Measurements from ENCODE around the gene TTPAL.
"Not testable (repeated sequence)": the region's sequence is repeated elsewhere in the genome, so short reads cannot be mapped to it uniquely, and the experiment has no call there.

TTPAL gene

GRCh38 chr20:44468044-44468782, 7.5 kb upstream of the TTPAL start:
- DNase-seq (ENCODE audit: low spot score), result no peak

GRCh38 chr20:44470327-44470726, 5.3 kb upstream of the TTPAL start:
- no peak for DNase-seq (ENCODE audit: low spot score)

- DNase-seq (ENCODE audit: low spot score), result peak; percentile 65
Observed at GRCh38 chr20:44471481-44471882, 4.2 kb upstream of the TTPAL start.

DNA sequence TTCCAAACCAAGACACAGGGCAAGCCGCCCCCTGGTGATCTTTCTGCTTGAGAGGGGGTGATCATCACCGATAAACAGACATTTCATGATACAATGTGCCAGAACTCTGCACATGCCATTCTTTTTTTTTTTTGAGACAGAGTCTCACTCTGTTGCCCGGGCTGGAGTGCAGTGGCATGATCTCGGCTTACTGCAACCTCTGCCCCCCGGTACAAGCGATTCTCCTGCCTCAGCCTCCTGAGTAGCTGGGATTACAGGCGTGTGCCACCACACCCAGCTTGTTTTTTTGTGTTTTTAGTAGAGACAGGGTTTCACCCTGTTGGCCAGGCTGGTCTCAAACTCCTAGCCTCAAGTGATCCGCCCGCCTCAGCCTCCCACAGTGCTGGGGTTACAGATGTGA, 3.4 kb upstream of the TTPAL start:
- DNase-seq (ENCODE audit: low spot score), result not testable (repeated sequence)

- no peak for DNase-seq (ENCODE audit: low spot score)
Observed at GRCh38 chr20:44475372-44475693, 341 bp upstream of the TTPAL start.

GRCh38 chr20:44477151-44477550, 1.5 kb downstream of the TTPAL start:
- no peak for DNase-seq (ENCODE audit: low spot score)

- no peak for DNase-seq (ENCODE audit: low spot score)
Observed at GRCh38 chr20:44478206-44478605, 2.5 kb downstream of the TTPAL start.

GRCh38 chr20:44479643-44480042, 4.0 kb downstream of the TTPAL start:
- no peak for DNase-seq (ENCODE audit: low spot score)

DNA sequence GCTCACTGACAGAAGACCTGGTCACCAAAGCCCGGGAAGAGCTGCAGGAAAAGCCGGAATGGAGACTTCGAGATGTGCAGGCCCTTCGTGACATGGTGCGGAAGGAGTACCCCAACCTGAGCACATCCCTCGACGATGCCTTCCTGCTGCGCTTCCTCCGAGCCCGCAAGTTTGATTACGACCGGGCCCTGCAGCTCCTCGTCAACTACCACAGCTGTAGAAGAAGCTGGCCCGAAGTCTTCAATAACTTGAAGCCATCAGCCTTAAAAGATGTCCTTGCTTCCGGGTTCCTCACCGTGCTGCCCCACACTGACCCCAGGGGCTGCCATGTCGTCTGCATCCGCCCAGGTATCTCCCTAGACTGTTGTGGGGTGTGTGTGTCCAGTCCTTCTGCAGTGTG, 4.4 kb downstream of the TTPAL start:
- DNase-seq (ENCODE audit: low spot score), result no peak

GRCh38 chr20:44481719-44482416, 6.2 kb downstream of the TTPAL start:
- no peak for DNase-seq (ENCODE audit: low spot score)

DNA sequence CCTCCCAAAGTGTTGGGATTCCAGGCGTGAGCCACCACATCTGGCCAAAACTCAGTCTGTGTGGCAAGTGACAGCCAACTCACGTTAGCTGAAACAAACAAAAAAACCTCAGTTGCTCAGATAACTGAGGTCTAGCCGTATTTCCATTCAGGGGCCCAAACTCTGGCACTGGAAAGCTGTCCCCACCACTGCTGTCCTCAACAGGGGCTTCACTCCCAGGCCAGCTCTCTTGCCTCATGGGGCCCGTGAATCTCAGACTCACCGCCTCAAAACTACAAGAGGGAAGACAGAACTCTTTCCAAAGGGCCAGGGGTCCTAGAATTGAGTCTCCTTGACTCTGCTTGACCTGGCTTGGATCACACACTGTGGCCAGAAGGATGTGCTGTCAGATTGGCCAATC, 7.4 kb downstream of the TTPAL start:
- no peak for DNase-seq (ENCODE audit: low spot score)

- no peak for DNase-seq (ENCODE audit: low spot score)
Observed at GRCh38 chr20:44485078-44485829, 9.6 kb downstream of the TTPAL start.

GRCh38 chr20:44485830-44486198, 10.1 kb downstream of the TTPAL start:
- DNase-seq (ENCODE audit: low spot score), result no peak

DNA sequence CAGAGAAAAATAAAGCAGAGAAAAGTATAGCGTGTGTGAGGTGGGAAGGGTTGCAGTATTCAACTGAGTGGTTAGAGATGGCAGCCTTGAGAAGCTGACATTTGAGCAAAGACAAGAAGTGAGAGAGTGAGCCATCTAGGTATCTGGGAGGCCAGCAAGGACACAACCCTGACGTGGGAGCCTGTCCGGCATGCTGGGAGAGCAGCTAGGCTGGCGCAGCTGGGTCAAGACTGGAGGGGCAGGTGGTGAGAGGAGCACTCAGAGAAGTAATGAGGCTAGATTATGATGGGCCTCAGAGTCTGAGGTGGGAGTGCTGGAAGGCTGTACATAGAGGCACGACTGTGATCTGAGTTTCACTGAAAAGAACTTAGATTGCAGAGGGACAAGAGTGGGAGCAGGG, 12.9 kb downstream of the TTPAL start:
- no peak for DNase-seq (ENCODE audit: low spot score)

DNA sequence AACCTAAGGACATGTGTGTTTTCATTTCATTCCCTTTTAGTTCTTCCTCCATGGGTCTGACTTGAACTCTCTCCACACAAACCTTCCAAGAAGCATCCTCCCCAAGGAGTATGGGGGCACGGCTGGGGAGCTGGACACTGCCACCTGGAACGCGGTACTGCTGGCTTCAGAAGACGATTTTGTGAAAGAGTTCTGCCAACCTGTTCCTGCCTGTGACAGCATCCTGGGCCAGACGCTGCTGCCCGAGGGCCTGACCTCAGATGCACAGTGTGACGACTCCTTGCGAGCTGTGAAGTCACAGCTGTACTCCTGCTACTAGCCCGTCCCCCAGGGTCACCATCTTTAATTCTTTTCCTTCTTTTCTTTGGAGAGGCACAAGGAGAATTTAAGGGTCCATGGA, 13.5 kb downstream of the TTPAL start:
- DNase-seq (ENCODE audit: low spot score), result no peak

DNA sequence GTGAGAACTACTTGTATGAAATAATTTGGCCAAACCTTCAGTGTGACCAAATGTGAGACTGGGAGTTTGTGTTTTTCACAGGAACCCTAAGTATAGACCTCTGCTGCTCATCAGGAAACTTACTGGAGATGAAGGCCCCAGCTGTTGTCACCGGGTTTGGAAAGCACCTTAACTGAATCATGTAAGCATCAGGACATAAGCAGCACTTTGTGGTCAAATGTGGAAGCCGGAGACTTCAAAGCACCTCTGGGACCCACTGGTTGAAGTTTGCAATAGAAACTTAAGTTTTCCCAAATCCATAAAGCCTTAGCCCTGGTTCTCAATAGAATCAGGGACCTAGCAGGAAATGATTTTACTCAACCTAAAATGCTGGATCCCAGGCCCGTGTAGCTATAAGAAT, 14.3 kb downstream of the TTPAL start:
- no peak for DNase-seq (ENCODE audit: low spot score)

GRCh38 chr20:44491635-44492395, 16.1 kb downstream of the TTPAL start:
- DNase-seq (ENCODE audit: low spot score), result no peak

GRCh38 chr20:44494266-44494665, 18.6 kb downstream of the TTPAL start:
- DNase-seq (ENCODE audit: low spot score), result no peak

DNA sequence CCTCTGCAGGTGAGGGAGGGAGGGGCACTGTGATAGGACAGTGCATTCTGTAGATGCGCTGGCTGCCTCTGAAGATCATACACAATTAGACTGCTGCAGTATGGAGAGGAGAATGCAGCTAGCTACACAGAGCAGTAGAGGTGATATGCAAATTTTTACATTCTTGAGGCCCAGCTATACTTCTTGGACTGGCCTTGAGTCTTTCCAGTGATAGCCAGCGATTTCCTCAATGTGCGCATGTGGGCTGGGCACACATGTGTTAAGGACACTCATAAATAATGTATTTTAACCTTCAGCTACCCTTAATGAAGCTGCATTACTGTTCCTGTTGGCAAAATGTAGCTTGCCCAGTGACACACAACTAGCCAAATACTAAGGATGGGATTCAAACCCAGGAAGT, 19.0 kb downstream of the TTPAL start:
- DNase-seq (ENCODE audit: low spot score), result no peak

GRCh38 chr20:44495257-44495656, 19.6 kb downstream of the TTPAL start:
- DNase-seq (ENCODE audit: low spot score), result peak; percentile 70

DNA sequence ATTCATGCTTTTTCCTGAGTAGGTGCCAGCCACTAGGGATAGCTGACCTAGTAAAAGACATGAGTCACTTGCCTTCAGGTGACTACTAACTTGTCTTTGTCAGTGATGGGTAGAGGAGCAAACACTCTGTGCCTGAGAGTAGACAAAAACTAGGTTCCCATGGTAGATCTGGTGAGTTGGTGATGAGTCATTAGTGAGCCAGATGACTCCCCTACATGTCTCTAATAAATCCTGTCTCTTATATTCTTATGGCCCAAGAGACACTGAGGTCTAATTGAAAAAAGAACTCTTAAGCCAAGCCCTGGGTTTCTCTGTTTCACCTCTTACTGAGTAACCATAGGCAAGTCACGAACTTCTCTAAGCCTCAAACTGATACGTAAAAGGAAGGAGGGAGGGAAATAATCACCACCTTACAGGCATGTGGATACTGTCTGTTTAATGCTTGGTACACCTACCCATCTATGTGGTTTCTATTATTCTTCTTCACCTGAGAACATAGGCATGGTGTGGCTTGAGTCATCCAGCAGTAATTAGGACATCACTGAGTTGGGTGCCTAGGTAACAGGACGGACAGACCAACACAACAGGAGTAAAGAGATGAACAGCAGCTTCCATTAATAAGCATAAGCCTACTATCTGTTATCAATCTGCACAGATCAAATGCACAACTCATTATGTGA, 20.3 kb downstream of the TTPAL start:
- DNase-seq (ENCODE audit: low spot score), result peak; percentile 87

DNA sequence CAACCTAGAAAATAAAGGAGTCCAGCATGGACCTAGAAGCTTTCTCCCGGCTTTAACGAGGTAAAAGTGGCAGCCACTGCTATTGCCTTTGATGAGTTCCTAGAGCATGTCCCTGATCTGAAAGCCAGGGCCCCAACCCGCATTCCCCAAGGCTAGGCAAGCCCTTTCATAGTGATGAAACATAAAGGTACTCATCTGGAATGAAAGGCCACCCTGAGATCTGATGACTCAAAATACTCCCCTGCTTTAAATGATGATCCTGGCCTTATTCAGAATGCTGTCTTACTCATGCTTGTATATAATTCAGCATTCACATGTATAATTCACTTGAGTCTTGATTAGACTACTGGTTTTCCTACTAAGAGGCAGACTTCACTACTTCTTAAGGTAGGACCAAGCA, 21.3 kb downstream of the TTPAL start:
- DNase-seq (ENCODE audit: low spot score), result peak; percentile 64

Measured in SW480 (cell line).